GM21737 (cell line): Measurements from ENCODE around the gene DNAJB13.
"Not testable (repeated sequence)": the region's sequence is repeated elsewhere in the genome, so short reads cannot be mapped to it uniquely, and the experiment has no call there.

Source experiments
- ATAC-seq: cut with Tn5 transposase; IDR thresholded peaks from one replicate; pipeline ENCODE4 v1.9.1; 2021; ENCODE audit warnings: mild to moderate bottlenecking, moderate library complexity; ENCODE audit not compliant: unreplicated experiment

Gene DNAJB13

GRCh38 chr11:73976451-73977151, 25.8 kb downstream of the DNAJB13 start:
- ATAC-seq, result no peak

- no peak for ATAC-seq
Observed at GRCh38 chr11:73977856-73978519, 27.2 kb downstream of the DNAJB13 start.

- no peak for ATAC-seq
Observed at GRCh38 chr11:73978576-73979086, 27.8 kb downstream of the DNAJB13 start.

DNA sequence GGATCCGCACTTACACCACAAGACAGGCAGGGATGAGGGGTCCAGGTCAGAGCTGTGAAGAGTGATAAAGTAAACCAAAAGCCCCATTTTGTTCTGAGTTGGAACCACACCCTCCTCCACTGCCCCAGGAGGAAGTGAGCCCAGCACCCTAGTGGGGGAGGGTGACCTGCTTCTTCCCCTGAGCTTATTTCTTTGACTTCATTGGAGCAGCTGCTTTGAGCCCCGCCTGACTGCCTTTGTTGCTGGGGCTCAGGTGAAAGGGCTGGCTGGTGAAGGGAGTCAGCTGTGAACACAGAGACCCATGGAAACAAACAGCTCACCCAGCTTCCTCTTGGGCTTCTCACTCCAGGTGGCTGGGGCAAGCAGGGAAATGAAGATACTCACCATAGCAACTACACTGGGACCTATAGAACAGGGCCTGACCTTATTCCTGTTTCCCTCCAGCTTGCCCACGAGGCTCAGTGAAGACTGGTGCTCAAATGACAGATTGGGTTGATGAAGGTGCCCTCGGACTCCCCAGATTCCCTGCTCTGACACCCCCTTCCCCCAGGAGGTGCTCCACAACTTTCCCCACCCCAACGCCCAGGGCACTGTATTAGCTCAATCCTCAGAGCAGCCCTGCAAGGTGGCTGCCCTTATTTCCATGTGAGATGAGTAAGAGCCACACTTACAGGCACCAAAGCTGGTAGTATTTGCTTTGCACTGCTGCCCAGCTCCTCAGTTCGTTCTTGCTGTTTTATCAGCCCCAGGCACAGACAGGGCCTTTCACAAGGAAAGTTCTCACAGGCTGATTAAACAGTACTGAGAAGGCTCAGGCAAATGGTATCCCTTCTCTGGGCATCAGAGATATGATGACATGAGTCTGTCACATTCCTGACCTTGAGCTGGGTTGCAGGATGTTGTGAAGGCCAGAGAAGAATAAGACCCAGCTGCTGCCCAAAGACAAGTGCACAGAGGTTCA, 29.5 kb downstream of the DNAJB13 start:
- ATAC-seq, result peak; percentile 42

GRCh38 chr11:73981051-73981805, 30.4 kb downstream of the DNAJB13 start:
- no peak for ATAC-seq

- ATAC-seq, result peak; percentile 45
Observed at GRCh38 chr11:73982595-73982989, 31.8 kb downstream of the DNAJB13 start, which contains the start of gene UCP2. TSS of gene UCP2 (minus strand) at chr11:73982843. CDS start at chr11:73978378, 4,465 bp downstream.

- ATAC-seq, result peak; percentile 70
Observed at GRCh38 chr11:73982990-73983740, 32.3 kb downstream of the DNAJB13 start.

DNA sequence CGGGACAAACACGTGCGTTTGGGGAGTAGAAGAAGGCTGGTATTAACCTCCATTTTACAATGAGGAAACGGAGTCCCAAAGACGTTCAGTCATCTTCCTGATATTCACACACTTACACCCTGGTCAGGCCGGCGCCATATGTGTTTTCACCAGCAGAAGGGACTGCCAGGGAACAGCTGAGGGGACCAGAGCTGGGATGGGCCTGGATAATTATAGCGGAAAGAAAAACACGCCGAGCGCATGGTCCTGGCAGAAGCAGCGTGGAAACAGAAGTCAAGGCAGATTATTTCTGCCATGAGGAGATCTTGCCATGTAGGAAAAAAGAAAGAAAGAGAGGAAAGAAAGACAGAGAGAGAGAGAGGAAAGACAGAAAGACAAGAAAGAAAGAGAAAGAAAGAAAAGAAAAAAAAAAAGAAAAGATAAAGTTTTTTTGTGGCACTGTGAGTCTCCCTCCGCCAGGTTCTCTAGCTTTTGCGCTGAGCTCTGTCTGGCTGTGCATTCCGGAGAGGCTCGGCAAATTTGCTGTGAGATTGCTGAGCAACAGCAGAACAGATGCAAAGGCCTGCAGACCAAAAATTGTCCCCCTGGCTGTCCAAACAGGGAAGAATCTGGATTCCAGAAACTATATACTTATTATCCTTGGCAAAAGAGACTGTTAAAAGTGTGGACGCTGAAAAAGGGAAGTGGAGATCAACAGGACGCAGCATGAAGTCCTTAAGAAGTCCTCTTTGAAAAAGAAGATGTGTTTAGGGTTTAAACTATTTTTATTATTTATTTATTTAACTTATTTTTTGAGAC, 33.1 kb downstream of the DNAJB13 start:
- no peak for ATAC-seq

DNA sequence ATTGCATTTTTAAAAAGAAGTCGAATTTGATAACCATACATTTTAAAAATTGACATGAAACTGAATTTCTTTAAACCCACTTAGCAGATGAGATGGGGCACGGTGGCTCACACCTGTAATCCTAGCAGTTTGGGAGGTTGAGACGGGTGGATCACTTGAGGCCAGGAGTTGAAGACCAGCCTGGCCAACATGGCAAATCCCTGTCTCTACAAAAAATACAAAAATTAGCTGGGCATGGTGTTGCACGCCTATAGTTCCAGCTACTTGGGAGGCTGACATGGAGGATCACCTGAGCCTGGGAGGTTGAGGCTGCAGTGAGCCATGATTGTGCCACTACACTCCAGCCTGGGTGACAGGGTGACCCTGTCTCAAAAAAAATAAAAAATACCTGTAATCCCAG, 34.8 kb downstream of the DNAJB13 start:
- ATAC-seq, result not testable (repeated sequence)

DNA sequence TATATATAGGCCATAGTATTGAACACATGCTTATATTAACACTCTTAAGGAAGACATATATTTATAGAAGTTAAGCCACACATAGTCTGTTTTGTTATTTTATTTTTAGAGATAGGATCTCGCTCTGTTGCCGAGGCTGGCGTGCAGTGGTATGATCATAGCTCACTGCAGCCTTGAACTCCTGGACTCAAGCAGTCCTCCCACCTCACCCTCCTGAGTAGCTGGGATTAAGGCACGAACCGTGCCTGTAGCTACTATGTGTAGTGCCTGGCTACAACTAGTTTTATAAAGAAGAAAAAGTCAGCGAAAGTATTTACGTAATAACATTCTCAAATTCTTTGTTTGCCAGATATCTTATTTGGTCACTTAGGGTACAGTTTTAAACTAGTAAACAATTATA, 37.4 kb downstream of the DNAJB13 start:
- no peak for ATAC-seq

GRCh38 chr11:73989156-73989555, 38.3 kb downstream of the DNAJB13 start:
- ATAC-seq, result no peak

DNA sequence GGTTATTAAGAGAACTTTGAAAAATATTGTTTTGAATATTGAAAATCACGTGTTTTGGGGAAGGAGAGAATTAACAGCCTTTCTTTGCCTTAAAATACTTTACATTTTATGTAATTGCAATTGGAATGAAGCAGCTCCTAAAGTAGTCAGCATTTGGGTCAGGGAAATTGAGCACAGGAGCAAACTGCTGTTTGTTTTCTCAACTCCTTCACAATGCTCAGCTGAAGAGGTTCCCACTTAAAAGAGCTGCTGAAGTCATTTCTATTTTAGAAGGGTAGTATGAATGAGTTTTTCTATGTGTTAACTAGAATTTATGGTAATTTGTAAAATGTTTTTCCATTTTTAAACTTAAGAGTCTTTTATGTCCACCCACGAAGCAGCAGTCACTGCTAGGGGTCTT, 39.9 kb downstream of the DNAJB13 start:
- ATAC-seq, result no peak

DNA sequence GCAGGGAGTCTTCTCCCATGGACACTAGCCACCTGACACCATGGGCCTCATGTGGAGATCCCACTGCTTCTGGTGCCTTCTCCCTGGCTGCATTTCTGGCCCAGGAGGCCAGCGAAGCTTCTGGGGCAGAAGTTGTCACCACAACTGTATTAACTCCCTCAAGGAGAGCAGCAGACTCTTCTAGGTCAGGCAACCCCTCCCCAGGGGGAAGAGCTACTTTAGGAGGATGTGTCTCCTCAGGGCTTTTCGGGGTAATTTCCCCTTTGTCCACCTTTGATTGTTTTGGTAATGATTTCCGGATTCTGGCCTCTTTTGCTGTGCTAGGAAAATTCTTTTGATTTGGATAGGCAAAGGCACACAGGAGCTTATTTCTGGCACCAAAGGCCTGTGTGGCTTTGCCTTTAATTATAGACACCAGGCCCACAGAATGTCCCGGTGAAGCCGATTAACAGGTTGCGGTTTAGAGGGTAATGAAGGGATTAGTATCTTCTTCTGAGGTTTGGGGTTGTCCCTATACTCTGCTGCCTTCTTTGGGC, 40.7 kb downstream of the DNAJB13 start:
- no peak for ATAC-seq

GRCh38 chr11:73995247-73995646, 44.4 kb downstream of the DNAJB13 start:
- peak; percentile 53 for ATAC-seq

DNA sequence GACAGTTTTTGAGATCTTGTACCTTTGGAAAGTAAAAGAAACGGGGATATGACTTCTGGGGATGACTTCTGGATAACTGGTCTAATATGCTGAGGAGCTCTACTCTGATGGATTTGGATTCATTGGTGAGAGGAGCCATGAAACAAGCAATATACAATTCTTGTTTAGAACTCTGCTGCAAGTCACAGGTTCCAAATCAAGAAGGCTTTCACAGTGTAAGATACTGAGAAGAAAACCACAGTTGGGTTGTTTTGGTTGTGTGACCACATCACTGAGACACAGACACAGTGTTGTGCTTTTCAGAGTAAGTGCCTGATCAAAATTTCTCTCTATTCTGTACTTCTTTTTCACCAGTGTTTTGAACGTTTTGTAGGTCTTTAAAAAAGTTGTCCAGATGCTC, 44.9 kb downstream of the DNAJB13 start:
- ATAC-seq, result no peak

DNA sequence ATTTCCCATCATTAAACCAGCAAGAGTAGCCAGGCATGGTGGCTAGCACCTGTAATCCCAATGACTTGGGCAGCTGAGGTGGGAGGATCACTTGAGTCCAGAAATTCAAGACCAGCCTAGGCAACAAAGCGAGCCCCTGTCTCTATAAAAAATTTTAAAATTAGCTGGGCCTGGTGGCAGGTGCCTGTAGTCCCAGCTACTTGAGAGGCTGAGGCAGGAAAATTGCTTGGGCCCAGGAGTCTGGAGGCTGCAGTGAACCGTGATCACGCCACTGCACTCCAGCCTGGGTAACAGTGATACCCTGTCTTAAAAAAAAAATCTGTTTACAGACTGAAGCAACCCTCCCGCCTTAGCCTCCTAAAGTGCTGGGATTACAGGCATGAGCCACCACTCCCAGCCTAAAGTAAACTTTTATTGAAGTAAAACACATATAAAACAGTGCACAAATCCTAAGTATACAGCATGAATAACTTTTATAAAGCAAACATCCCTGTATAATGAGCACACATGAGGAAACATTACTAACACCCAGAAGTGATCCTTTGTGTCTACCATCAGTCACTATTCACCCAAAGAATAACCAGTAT, 45.4 kb downstream of the DNAJB13 start:
- no peak for ATAC-seq

GRCh38 chr11:73997120-73997770, 46.4 kb downstream of the DNAJB13 start:
- ATAC-seq, result no peak
